ENCODE measurements around the gene SBDS.
"Not testable (repeated sequence)": the region's sequence is repeated elsewhere in the genome, so short reads cannot be mapped to it uniquely, and the experiment has no call there.

SBDS gene

DNA sequence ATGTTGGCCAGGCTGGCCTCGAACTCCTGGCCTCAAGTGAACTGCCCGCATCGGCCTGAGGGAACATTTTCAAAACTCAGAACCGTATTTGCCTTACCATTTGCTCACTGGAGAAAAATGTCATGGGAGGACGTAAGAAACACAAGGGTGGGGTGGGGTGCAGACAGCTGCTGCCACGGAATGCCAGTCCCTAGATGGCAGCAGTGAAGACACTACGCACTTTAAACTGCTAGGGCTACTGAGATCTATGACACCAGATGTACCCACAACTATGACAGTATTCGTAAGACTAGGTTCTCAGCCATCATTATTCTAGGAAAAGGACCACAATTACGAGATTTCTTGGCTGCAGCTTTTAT, 716 bp downstream of the SBDS start:
- DNase-seq, result peak; percentile 45

DNA sequence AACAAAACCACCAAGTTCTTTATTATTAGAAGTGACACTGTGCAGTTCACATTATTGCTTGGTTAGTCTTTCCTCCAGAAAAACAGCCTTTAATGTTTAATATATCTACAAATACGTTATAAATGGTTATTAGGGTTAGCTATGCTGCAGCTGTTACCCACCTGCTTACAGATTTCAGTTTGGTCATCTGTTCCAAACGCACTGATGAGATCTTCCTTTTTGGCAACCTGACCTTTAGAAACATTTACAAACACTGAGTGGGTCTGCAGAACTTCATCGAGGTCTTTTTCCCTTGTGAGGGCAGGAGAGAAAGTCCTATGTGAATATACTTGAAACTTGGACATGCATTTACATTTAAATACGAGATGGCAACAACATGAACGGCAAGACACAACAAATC, 1.3 kb downstream of the SBDS start:
- DNase-seq, result not testable (repeated sequence)

DNA sequence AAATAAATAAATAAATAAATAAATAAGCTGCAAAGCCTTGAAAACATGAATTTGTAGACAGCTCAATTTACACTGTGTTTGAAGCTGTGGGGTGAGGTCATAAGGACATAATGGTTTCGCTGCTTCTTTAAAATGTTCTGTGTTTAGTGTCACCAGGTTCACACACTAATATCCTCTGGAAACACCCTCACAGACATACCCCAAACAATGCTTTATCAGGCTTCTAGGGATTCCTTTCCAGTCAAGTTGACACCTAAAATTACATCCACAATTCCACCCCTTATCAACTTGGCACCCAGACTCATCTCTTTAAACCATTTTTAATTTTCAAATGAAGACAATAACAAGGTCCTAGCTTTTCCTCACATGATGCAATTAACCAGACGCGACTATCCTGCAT, 5.8 kb downstream of the SBDS start:
- DNase-seq, result not testable (repeated sequence)

DNA sequence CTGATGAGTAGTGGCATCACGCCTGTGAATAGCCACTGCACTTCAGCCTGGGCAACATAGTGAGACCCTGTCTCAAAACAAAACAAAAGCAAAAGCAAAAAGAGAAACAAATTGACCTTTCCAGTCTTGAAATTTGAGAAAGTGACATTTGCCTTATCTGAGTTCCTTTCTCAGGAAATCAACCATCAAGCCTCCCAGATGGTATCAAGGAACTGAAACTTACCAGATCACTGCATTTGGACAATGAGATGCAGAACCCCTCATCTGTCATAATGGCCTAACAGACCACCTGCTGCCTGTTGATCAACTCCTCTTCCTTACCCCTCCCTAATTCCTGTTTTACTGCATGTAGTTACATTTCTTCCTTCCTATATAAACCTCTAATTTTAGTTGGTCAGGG, 15.1 kb downstream of the SBDS start:
- not testable (repeated sequence) for DNase-seq

DNA sequence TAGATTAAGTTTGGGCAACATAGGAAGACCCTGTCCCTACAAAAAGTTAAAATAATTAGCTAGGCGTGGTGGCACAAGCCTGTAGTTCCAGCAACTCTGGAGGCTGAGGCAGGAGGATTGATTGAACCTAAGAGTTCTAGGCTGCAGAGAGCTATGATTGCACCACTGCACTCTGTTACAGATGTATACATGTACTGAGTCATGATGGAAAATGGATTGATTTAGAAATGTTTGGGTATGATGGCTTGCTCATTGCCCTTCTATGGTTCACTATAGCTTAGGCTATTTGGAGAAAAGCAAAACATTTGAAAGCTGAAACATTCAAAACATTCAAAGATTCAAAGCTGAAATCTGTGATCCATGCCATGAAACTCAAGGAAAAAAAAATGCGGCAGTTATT, 16.4 kb downstream of the SBDS start:
- DNase-seq, result not testable (repeated sequence)

DNA sequence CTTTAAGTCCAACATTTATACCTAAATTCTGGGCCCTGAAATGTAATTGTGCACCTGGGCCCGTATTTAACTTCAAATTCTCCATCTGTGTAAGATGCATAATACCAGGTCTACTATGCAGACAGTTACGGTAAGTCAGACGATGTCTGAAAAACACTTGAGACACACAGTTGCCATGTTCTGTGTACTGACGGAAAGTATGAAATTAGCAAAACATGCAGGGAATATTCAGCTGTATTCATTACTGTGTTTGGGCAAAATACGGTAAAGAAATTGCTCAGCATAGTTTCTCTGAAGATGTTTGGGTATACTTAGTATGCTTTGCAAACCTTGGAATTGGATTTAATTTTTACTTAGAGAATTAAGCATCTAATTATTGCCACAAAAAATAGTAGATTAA, 17.1 kb downstream of the SBDS start:
- not testable (repeated sequence) for DNase-seq

DNA sequence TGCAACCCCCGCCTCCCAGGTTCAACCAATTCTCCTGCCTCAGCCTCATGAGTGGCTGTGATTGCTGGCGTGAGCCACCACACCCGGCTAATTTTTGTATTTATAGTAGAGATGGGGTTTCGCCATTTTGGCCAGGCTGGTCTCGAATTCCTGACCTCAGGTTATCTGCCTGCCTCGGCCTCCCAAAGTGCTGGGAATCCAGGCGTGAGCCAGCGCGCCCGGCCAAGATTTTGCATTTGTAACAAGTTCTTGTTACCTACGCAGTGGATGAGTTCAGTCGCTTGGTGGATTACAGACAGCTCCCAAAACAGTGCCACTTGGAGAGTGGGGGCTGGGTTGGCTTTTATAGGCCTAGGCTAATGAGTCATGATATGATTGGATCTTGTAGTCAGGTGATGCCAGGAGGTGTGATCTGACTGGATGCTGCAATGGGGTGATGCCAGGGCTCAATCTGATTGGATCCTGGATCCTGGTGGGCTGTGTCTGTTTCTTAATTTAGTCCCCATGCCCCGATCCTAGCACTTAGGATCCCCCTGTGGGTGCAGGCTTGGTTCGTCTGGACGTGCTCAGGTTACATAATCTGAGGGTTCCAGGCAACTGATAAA, 20.3 kb downstream of the SBDS start:
- no peak for DNase-seq

DNA sequence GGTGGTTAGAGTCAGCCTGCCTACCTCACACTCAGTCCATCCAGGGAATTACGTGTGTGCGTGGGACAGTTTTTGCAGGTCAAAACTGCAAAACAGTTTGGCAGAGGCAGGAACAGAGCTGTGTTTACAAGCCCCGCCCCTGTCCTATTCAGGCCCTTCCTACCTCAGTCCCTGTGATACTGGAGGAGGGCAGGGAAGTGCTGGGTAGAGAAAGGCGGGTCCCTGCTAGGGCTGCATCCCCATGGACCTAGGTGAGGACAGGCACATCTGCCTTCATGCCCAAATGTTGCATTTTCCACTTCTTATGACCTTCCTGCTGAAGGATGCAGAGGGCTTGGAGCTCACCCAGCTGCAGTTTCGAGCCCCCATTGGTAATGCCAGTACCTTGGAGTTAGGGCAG, 25.1 kb downstream of the SBDS start:
- no peak for DNase-seq

DNA sequence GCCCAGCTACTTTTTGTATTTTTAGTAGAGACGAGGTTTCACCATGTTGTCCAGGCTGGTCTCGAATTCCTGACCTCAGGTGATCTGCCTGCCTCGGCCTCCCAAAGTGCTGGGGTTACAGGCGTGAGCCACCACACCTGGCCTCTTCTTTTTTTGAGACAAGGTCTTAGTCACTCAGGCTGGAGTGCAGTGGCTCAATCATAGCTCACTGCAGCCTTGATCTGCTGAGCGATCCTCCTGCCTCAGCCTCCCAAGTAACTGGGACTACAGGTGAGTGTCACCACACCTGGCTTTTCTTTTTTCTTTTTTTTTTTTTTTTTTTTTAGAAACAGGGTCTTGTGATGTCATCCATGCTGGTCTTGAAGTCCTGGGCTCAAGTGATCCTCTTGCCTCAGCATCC, 26.4 kb downstream of the SBDS start:
- not testable (repeated sequence) for DNase-seq

DNA sequence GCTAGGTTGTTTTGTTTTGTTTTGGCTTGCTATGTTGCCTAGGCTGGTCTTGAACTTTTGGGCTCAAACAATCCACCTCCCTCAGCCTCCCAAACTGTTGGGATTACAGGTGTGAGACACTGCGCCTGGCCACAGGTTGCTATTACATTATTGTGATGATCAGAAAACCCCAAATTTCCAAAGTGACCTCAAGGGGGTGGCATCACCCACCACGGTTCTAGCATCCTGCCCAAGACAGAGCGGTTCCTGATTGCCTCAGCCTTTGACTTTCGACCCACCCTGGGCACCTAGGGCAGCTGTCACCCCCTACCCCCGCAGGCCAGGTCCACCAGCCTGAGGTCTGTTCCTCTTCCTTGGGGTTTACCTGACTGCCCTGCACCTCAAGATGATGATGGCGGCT, 28.4 kb downstream of the SBDS start:
- no peak for DNase-seq

DNA sequence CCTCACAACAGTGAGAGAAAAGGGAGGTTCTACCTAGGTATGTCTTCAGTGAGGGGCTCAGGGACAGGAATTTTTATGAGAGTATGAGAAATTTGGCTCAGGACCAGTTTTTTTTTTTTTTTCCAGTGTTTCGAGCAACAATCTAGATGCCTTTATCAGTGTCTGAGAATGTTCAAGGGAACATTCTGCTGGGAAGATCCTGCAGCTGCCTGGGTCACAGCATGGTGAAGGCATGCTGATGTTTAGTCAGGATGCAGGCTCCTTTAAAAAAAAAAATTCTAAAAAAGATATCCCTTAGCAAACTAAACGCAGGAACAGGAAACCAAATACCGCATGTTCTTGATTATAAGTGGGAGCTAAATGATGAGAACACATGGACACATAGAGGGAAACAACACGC, 31.0 kb downstream of the SBDS start:
- no peak for DNase-seq

DNA sequence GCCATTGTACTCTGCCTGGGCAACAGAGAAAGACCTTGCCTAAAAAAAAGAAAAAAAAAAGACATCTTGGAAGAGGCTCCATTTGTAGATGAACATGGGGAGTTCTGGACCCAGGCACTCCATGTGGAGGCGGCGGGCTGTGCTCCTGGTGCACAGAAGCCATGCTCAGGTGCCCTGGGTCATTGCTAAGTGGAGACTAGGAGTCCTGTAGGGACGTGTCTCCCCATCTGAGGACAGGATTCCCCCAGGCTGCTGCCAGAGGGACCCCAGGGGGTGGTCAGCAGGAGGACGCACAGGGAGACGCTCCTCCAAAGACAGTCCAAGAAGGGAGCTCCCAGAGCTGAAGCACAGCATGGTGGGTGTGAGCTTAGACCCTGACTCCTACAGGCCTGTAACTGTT, 34.3 kb downstream of the SBDS start:
- DNase-seq, result no peak

DNA sequence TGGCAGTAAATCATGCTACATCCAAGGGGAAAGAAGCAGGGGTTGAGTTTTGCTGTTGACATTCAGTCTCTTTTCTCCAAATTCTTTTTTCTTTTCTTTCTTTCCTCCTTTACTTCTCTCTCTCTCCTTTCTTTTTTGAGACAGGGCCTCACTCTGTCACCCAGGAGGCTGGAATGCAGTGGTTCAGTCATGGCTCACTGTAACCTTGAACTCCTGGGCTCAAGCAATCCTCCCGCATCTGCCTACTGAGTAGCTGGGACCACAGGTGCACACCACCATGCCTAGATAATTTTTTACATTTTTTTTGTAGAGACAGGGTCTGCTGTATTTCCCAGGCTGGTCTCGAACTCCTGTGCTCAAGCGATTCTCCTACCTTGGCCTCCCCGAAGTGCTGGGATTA, 35.2 kb downstream of the SBDS start:
- no peak for DNase-seq

DNA sequence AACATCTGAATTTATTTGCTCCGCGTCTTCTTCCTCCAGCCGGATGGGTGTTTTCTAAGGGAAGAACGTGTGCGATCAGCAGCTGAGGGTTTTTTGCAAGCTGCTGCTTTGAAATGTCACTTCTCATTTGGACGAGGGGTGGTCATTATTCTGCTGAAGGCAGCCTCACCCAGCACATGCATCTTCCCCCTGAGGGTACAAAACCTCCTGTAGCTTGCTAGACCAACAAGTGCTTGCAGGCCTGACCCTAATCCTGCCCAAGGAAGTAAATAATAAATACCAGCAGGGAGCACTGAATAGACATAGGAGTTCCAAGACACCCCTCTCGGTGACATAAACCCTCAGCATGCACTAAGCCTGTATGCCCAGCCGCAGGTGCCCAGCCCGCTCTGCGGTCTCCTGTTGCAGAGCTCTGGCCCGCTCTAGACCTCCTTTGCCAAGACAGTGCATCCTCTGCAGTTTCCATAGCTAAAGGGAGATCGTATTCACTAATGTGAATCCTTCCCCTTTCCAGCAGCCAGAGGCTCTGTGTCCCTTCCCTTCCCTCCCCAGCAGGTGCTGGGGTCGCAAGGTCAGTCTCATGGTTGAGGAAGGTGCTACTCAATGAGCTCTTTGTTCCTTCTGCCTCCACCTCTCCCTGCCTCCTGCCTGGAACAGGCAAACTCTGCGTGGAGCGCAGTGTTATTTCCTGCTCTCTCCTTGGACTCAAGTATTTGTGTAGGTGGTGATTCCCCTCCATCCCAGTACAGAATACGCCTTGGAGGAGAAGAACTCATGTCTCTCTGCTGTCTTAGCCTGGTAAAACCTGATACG, 36.6 kb downstream of the SBDS start:
- DNase-seq, result no peak

DNA sequence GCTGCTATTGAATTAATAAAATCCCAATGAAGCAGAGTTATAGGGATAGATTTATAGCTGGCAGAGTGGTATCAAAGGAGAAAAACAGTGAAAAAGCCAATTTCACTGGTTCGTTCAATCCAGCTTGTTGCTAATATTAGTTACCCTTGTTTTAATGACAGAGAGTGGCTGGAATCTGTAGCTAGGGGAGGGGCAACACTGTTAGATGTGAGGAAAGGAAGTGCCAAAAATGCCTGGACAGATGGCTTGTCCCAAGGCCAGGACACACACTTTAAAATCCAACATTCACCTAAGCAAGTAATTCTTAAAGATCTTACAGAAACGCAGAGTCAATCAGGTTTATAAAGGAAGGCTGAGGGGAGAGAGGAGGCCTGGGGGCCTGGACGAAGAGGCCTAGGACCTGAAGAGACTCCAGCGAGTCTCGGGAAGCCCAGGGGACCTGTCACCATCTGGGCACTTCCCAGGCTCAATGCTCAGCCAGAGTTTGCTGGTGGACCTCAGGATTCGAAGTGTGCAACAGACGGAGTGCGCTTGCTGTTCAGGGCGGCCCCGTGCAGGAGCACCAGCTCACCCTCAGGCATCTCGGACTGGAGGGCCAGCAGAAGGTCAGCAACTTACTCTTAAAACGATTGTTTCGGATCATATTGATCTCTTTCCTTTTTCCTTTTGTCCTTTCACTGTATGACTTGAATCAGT, 37.6 kb downstream of the SBDS start:
- no peak for DNase-seq

DNA sequence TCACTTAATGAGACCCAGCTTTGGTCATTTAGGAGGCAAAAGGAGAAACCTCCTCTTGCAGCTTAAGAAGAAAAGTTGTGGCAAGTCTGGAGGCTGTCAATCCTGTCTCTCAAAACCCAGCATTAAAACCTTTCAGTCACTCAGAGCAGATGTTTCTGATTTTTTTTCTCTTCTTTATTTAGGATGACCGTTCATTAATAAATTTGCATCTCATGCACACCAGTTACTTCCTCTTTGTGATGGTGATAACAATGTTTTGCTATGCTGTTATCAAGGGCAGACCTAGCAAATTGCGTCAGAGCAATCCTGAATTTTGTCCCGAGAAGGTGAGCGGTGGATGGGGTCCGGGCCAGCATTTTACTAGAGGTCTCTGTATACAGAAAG, 42.4 kb downstream of the SBDS start:
- no peak for DNase-seq

DNA sequence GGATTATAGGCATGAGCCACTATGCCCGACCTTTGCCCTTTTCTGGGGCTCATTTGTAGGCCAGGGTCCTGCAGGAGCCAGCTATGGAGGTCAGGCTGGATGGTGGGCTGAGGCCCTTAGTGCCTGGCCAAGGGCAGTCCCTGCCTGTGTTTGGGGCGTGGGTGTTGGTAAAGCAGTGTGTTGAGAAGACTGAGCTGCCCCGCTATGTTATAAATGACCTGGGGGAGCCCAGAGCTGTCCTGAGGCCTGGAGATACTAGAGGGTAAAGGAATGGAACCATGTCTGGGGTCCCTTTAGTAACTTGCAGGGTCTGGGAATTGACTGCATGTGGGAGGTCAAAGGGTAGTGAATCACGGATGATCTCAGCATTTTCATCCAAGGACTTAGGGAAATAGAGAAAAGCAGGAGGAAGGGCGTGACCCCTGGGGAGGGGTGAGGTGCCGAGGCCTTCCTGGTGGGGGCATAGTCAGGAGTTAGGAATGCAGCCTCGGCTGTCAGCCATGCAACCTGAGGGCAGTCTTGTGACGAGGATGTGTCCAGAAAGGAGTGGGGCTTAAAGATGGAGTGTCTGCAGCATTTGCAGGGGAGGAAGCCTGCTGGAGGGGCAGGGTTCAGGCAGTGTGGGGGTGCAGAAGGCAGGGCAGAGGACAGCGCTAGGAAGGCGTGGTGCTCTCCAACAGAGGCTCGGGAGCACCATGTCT, 42.9 kb downstream of the SBDS start:
- DNase-seq, result no peak

DNA sequence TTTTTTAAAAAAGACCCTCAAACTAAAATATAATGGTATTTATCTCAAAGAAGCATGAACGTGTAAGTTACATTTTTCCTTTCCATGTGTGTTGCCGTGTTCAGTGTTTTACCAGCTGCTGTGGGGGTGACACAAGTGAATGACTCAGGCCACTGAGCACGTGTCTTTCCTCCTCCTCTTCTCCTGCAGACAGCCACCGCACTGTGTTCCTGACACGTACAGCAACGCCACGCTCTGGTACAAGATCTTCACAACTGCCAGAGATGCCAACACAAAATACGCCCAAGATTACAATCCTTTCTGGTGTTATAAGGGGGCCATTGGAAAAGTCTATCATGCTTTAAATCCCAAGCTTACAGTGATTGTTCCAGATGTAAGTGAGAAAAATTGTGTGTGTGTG, 44.6 kb downstream of the SBDS start:
- DNase-seq, result no peak

DNA sequence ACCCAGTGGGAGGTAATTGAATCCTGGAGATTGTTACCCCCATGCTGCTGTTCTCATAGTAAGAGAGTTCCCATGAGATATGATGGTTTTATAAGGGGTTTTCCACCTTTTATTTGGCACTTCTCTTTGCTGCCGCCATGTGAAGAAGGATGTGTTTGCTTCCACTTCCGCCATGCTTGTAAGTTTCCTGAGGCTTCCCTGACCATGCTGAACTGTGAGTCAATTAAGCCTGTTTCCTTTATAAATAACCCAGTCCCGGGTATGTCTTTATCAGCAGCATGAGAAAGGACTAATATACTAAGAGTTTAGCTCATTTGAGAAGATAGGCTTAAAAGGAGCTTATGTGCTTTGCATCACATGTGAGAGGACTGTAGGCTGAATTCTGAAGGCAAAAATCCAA, 45.1 kb downstream of the SBDS start:
- no peak for DNase-seq

DNA sequence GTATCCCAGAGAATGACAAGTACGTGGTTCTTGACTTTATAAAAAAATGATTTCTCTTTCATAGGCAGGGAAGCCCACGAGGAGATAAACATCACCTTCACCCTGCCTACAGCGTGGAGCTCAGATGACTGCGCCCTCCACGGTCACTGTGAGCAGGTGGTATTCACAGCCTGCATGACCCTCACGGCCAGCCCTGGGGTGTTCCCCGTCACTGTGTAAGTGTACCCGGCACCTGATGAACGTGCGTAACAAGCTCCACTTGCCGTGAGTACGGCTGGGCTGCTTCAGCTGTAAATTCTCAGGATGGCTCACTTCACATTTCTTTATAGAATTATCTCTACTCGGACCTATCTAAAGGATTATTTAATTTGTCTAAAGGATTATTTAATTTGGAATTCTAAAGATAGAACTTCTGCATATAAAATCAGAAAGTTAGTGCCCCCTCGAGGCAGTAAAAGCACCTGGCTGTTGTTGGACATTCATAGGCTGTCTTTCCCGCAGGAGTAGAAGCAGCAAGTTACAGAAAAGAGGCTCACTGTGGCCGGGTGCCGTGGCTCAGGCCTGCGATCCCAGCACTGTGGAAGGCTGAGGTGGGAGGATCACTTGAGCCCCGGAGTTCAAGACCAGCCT, 46.8 kb downstream of the SBDS start:
- DNase-seq, result no peak

DNA sequence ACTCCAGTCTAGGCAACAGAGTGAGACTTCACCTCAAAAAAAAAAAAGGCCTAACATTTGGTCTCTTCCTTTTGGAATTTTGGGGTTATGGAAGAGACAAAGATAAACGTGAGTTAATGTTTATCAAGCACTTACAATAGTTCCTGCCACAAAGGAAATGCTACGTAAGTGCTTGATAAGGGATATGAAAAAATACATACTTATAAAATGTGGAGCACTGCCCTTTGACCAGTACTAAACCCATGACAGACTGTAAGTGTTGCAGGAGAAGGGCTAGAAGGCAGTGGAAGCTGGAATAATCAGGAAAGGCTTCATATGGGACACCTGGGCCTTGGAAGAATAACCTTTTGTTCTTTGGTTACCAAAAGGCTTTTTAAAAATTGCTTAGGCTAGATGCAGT, 48.8 kb downstream of the SBDS start:
- no peak for DNase-seq

DNA sequence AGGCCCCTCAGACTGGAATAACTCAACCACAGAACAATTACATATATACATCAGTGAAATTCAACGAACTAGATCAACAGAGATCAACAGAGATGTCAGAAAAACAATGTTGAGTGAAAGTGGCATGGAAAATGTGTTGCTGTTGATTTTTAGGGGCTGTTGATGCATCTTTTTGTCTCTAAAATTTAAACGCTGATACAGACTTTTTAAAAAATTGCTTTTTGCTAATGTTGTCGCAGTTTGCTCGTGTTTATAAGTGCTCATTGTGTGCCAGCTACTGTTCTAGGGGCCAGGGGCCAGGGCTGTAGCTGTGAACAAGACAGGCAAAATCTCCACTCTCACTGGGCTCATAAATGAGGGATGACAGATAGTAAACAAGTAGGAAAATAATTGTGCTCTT, 56.1 kb downstream of the SBDS start:
- DNase-seq, result no peak

DNA sequence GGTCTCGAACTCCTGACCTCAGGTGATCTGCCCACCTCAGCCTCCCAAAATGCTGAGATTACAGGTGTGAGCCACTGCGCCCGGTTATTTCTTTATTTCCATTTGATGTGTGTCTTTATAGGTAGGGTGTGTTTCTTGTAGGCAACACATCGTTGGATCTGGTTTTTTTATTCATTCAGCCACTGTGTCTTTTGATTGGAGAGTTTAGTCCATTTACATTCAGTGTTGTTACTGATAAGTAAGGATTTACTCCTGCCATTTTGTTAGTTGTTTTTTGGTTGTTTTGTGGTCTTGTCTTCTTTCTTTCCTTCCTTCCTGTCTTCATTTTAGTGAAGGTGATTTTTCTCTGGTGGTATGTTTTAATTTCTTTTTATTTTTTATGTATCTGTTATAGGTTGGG, 57.4 kb downstream of the SBDS start:
- no peak for DNase-seq
